Subcutaneous adipose tissue (tissue), 4 donors: Measurements from ENCODE around the gene IL17B. TPM values are rescaled to one million over a fixed set of nuclear protein-coding genes. Genes with fewer than 3 reads are reported as not detected.

ENCODE experiments used
- CTCF ChIP-seq: fragments of 450-650 bp; IDR thresholded peaks from one replicate; pipeline ENCODE4 v1.5.1; 2016; ENCODE audit warnings: low read depth, mild to moderate bottlenecking, control low read depth, antibody characterized with exemption, moderate library complexity
- total RNA-seq, 4 donors: library from RNA; depleted of rRNA; stranded (reverse); fragments of >200 nt; gene quantifications; one replicate each; pipeline ENCODE4 v1.1.0, GENCODE V29; 2016

Gene IL17B
- total RNA-seq, 4 donors from 2014 or later = not detected

- no peak for TF ChIP-seq CTCF
Measured at GRCh38 chr5:149325894-149326293, 53.2 kb downstream of the IL17B start.

DNA sequence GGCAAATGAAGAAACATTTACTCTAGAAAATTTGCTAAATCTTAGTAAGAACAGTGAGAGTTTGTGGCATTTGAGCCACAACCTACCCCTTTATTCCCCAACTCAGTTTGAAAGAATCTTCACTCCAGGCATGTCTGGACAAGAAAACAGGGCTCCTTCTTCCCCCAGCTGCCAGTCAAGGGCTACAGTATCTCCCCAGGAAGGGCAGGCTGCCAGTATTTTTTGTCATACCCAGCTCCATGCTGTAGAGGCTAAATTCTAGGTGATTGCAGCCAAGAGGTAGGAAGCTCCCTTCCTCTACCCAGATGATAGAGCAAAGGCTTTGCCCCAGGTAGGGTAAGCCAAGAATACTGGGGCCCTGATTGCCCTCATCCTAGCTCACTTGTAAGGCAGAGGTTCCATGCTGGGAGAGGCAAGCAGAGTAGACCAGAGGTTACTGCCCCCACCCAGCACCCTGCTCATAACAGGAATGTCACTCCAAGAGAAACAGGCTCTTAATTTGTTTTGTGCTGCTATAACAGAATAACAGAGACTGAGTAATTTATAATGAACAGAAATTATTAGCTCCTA is 53.8 kb downstream of the IL17B start:
- no peak for TF ChIP-seq CTCF

- TF ChIP-seq CTCF = no peak
Measured at GRCh38 chr5:149324641-149325040, 54.5 kb downstream of the IL17B start.

Other genes with a start within 250 kb of the IL17B start
- 100 to 1,000 TPM in 2 of 4 donors, 10 to 100 TPM in 2; 55.1 to 320 (median 94.2) TPM for gene ABLIM3, start 237.8 kb downstream of the IL17B start, total RNA-seq
- gene AFAP1L1, start 107.4 kb downstream of the IL17B start, total RNA-seq = 10 to 100 TPM; 48.8 to 99.8 (median 70.3) TPM
- 10 to 100 TPM in 3 of 4 donors, 1 to 10 TPM in 1; 9.3 to 20.4 (median 13.3) TPM for gene GRPEL2, start 33.8 kb downstream of the IL17B start, total RNA-seq
- gene PCYOX1L, start 21.2 kb downstream of the IL17B start, total RNA-seq = 1 to 10 TPM; 2.6 to 6.1 (median 3.1) TPM
- 100 to 1,000 TPM; 149 to 210 (median 162) TPM for gene CSNK1A1, start 172.1 kb upstream of the IL17B start, total RNA-seq
- 1 to 10 TPM; 1.5 to 7.5 (median 4.9) TPM for gene ARHGEF37, start 202.2 kb upstream of the IL17B start, total RNA-seq